RKO (cell line): ENCODE results near the gene LPP.
A peak's percentile ranks its signal among the peaks of the same experiment; 100 is the strongest.
"Not testable (repeated sequence)": the region's sequence is repeated elsewhere in the genome, so short reads cannot be mapped to it uniquely, and the experiment has no call there.

Experiments used
- DNase-seq: peaks from one replicate; pipeline ENCODE4 v3.0.0-alpha.2; 2016; ENCODE audit warnings: low spot score

Gene LPP

DNA sequence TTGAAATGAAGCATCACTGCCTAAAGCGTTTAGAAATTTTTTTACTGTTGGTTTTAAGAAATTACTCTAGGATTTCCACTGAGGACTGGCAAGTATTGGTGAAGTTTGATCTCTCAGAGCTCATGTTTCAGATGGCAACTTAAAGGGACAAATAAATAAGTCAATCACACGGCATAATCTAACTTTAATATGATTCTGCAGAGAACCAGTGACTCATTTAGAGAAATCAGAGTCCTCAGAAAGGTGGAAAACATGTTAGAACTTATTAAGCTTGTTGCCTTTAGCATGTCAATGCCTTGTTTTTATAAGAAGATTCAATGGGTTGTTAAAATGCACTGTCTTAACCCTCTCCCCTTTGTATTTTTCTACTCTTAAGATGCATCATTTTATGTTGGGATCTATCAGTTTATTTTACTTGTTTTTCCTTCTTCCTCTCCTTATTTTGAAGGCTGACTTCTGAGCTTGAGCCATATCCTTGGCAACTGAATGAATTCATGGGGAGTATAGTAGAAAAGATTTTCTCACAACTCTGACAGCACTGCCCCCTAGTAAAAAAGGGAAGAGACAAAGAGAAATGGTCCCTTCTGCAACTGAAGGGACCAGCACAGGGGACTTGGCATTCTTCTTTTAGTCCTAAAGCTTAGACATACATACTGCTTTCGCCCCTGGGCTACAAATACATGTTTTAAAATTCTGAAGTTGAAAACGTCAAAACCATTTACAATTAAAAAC lies 431.2 kb downstream of the LPP start:
- no peak for DNase-seq

- DNase-seq = no peak
These were observed 435.1 kb downstream of the LPP start for GRCh38 chr3:188589071-188589470.

- DNase-seq = no peak
These were observed 435.8 kb downstream of the LPP start for GRCh38 chr3:188589771-188590170.

GRCh38 chr3:188590557-188590956 lies 436.6 kb downstream of the LPP start:
- no peak for DNase-seq

DNA sequence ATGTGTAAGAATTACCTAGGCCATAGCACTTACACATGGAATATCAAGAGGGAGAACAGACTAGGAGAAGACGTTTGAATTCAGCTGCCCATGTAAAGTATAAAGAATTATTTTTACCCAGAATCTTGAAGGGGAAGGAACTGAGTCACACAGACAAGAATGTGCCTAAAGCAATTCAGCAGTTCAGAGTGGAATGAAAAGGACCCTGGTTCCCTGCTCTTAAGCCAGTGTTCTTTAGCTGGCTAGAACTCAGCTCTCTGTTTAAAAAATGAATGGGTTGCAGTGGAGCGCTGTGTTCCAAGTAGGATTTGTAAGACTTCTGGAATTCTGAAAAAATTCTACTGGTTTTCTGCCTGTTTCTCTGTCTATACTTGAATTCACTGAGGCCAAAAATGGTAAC lies 440.2 kb downstream of the LPP start:
- DNase-seq = no peak

DNA sequence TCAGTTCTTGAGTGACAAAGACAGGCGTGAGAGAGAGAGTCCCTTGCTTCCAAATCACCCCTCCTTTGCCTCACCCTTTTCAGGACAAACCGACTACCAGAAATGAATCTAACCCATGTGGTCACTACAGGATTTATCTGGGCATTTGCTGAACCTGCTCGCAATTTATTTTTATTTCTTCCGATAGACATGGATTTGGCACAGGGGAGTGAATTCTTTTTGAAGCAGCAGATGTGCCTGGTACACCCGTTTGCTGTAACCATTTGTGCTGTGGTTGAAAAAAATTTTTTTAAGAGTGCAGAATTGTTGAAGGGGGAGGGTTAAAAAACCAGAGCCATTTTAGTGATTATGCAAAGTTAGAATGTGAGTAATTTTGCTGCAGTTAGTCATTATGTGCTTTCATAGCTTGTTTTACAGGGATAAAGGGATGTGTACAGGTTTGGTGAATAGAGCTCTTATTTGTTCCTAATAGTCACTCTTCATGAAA lies 442.0 kb downstream of the LPP start:
- no peak for DNase-seq

DNA sequence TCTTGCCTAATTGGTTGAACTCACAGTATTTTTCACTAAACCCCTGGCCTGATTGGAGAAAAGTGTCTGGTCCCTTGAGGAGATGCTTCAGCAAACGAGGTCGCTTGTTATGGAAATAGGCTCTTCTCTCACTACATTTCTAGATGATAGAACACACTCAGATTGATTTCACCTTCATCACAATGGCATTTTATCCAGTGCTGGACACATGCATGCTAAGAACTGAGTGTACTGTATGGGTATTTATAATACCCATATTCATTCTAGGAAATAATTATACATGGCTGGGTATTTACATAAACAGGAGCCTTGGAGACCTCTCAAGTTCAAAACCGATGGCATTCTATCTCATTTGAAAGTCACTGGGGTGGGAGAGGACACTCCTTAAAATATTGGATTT lies 444.9 kb downstream of the LPP start:
- no peak for DNase-seq

DNA sequence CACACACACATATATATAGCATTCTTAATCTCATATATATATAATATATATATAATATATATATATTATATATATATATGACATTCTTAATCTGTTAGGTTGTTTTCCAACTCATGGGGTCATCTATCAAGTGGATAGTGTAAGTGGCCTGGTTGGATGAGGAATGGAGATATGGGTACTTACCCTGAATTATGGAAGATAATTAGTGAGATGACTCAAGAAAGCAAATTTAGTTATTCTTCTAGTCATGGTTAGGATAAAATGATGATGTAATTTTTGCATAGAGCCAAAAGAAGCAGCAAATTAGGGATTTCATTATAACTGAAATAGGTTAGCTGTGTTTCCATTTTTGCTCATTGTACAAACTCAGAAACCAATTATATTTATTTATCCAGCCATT lies 448.2 kb downstream of the LPP start:
- no peak for DNase-seq

- no peak for DNase-seq
These were observed 448.7 kb downstream of the LPP start for GRCh38 chr3:188602620-188603019.

GRCh38 chr3:188604651-188605050 lies 450.7 kb downstream of the LPP start:
- no peak for DNase-seq

DNA sequence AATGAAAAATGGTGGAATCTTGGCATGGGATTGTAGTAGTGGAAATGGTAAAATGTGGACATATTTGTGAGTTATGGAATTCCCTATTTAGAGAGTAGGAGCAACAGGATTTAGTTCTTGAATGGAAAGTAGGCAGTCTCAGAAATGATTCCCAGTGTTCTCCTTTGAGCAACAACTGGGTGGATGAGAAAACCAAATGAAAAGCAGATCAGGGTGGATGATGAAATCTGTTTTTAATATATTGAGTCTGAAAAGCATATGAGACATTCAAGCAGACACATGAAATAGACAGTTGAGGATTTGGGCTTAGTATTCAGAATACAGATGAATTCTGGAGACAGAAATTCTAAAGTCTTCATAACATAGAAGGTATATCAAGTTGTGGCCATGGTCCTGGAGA lies 451.3 kb downstream of the LPP start:
- no peak for DNase-seq

GRCh38 chr3:188605905-188606304 lies 451.9 kb downstream of the LPP start:
- no peak for DNase-seq

DNA sequence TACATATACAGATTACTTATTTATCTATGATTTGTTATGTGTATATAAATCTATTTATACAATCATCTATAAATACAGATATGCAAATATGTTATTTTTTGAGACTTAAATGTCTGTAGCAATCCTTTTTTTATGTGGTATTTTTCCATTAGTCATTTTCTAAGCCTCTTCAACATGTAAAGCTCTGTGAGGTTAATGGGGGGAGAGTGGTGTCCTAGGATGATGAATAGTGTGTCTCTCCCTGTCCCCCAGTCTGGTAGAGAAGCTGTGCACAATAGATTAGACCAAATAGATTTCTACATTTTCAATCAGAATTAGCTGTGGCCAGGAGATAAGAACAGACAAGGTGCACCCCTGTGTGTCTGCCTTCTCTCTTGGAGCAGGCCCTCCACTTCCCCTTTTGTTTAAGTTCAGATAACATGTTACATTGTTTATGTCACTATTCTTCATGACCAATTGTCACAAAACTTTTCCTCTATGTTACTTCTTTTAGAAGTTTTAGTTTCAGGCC lies 453.9 kb downstream of the LPP start:
- DNase-seq = no peak

GRCh38 chr3:188608401-188608800 lies 454.4 kb downstream of the LPP start:
- no peak for DNase-seq

- not testable (repeated sequence) for DNase-seq
These were observed 459.8 kb downstream of the LPP start for GRCh38 chr3:188613721-188614120.

- DNase-seq = no peak
These were observed 463.3 kb downstream of the LPP start for GRCh38 chr3:188617270-188617669.

- DNase-seq = no peak
These were observed 464.2 kb downstream of the LPP start for GRCh38 chr3:188617988-188618701.

DNA sequence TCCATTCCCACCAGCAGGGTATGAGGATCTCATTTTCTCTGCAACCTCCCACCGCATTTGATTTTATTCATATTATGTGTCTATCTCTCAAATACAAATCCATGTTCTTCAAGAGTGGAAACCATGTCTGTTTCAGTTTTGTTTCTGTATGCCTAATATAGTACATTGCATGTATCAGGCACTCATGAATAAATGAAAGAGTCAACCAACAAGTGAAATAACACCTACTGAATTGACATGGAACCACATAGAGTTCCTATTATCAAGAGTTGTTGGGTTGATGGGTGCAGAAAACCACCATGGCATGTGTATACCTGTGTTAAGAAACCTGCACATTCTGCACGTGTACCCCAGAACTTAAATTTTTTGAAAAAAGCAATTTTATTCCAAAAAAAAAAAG lies 466.8 kb downstream of the LPP start:
- no peak for DNase-seq

- no peak for DNase-seq
These were observed 470.4 kb downstream of the LPP start for GRCh38 chr3:188624384-188624783.

DNA sequence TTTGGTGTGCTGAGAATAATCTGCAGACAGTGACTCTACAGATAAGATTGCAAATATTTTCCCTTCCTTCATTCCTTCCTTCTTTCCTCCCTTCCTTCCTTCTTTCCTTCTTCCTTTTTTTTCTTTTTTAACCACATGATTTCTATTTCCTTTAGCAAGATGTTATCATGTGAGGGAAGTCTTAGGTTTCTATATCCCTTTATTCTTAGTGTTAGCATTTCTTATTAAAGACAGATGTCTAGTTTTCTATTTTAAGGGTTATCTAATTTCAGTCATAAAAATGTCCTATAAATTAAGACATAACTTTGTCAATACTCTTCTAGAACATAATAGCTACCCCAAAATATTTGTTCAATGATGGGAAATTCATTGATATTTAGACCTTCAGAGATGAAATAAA lies 470.9 kb downstream of the LPP start:
- DNase-seq = no peak

GRCh38 chr3:188627652-188628051 lies 473.7 kb downstream of the LPP start:
- DNase-seq = peak; percentile 44

DNA sequence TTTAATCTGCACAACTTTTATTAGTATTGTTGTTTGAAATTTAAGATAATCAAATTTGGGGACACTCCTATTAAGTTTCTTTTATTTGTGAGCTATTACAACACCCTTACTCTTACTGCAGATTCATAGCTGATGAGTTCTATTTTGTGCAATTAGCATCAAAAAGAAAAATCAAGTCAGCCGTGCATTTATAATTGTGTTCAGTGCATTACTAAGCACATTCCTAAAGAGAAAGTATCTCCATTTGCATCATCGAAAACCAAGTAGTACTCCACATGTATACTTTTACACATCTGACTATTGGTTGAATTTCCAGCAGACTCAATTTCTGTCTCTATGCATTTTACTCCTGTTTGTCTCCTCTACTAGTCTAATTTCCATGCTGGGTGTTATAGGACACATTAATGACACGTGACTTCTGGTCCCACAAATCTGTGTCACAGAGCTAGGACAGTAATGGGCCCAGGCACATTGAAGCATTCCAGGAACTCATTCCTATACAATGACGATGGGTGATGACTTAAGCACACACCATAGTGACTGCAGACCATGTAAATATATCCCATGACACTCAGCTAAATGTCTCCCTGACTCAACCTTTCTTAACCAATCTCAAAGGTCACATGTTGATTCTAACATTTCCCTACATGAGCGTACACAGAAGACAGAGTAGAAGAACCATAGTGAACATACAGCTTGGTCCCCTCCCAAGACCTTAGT lies 477.5 kb downstream of the LPP start:
- peak; percentile 80 for DNase-seq

DNA sequence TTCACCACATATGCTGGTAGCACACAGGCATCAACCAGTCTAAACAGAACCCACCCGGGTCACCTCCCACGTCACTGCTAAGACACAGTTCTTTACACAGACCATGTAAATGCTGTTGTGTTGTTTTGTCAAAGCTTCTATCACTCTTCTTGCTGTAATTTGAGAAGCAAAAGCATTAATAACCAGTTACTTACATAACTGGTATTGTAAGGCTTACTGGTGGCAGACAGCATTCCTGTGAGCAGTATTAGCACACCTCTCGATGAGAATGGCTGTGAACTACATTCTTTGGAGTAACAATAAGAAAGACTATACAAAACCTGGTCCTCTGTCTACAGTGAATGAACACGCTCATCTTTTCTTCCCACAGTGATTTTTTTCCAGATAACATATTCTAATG lies 479.2 kb downstream of the LPP start:
- no peak for DNase-seq
